ENCODE results near the gene GTF3A. TPM values are rescaled to one million over a fixed set of nuclear protein-coding genes. Genes with fewer than 3 reads are reported as not detected.

The GTF3A gene
- total RNA-seq, 1 donor from 2014 or later = 119 TPM

- TF ChIP-seq, protein P1, sequence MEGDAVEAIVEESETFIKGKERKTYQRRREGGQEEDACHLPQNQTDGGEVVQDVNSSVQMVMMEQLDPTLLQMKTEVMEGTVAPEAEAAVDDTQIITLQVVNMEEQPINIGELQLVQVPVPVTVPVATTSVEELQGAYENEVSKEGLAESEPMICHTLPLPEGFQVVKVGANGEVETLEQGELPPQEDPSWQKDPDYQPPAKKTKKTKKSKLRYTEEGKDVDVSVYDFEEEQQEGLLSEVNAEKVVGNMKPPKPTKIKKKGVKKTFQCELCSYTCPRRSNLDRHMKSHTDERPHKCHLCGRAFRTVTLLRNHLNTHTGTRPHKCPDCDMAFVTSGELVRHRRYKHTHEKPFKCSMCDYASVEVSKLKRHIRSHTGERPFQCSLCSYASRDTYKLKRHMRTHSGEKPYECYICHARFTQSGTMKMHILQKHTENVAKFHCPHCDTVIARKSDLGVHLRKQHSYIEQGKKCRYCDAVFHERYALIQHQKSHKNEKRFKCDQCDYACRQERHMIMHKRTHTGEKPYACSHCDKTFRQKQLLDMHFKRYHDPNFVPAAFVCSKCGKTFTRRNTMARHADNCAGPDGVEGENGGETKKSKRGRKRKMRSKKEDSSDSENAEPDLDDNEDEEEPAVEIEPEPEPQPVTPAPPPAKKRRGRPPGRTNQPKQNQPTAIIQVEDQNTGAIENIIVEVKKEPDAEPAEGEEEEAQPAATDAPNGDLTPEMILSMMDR (IDR thresholded peaks at IDR 0.05) = no peak
- POLR2A ChIA-PET = interaction anchor here (1.2 to 5.6 kb wide), 2 partner anchors 26 to 197 kb away, joined by 17 to 185 read pairs; partner anchors contain the start of genes LNX2 and MTIF3
- H3K27me3 Mint-ChIP-seq = no peaks in the 10 kb centered on the region
- peaks cover 24% of the 10 kb centered on the region for H3K36me3 Mint-ChIP-seq (ENCODE audit: low read depth)
- ATAC-seq (ENCODE audit: low read depth) (no peak), DNase-seq (no peak)
- H3K27ac Mint-ChIP-seq = peak overlapping the region; percentile 86
- H3K4me3 Mint-ChIP-seq = peak overlapping the region; percentile 79
- H3K9me3 Mint-ChIP-seq = no peaks in the 10 kb centered on the region
- intact Hi-C loops (cut with micrococcal nuclease) = loop anchor here (10.0 kb wide), 2 partner anchors 169 to 289 kb away; partner anchors contain the start of gene RPL21
- peaks cover 42% of the 10 kb centered on the region for H3K4me1 Mint-ChIP-seq
- CTCF ChIA-PET = no interaction called here
Measured at GRCh38 chr13:27423333-27423732, 1.1 kb upstream of the GTF3A start.

DNA sequence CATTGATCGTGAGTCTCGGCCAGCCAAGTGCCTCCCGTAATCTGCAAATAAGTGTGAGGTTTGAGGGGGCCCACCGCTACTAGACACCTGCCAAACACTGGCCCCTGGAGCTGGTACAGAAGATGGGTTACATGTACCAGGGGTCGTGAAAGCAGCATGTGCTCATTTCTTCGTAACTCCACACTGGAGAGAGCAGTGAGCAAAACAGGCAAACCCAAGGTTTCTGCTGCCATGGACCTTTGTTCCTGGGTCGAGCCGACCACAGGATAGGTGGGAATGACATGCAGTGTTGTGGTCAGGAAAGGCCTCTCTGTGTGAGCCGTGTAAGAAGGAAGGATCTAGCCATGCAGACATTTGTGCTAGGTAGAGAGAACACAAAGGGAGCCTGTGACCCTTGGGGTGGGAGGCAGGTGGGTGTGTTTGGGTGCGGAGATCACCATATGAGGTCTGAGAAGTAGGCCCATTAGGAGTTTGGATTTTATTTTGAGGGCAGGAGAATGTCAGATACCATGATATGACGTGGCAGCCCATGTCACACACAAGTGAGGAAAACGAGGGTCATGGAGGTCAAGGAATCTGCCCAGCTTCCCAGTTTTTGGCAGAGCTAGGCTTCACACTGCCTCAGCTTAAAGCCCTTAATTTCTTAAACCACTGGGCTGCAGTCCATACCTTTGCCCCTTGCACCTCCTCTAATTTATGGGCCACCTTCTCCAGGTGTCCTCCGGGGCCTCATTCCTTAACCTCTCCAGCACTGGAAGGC is 919 bp downstream of the GTF3A start:
- no peaks in the 10 kb centered on the region for H3K9me3 Mint-ChIP-seq
- no peaks in the 10 kb centered on the region for H3K27me3 Mint-ChIP-seq
- no peak for ATAC-seq (ENCODE audit: low read depth)
- peak overlapping the region; percentile 85 for H3K27ac Mint-ChIP-seq
- H3K36me3 Mint-ChIP-seq (ENCODE audit: low read depth) = peaks cover 43% of the 10 kb centered on the region
- ChIA-PET CTCF (interaction anchor here (0.5 to 4.1 kb wide), 14 partner anchors 15 to 530 kb away, joined by 3 to 29 read pairs (median 4); partner anchors contain the start of gene MTIF3), POLR2A (interaction anchor here (0.6 to 5.6 kb wide), 9 partner anchors 11 to 197 kb away, joined by 3 to 185 read pairs (median 22); partner anchors contain the start of genes LNX2 and MTIF3)
- intact Hi-C loops (cut with micrococcal nuclease) = loop anchor here (2.0 to 10.0 kb wide), 3 partner anchors 171 to 291 kb away; partner anchors contain the start of genes RPL21 and USP12
- H3K4me3 Mint-ChIP-seq = peak overlapping the region; percentile 79
- TF ChIP-seq, protein P1 (IDR thresholded peaks at IDR 0.05) = no peak
- DNase-seq = no peak
- peaks cover 42% of the 10 kb centered on the region for H3K4me1 Mint-ChIP-seq

DNA sequence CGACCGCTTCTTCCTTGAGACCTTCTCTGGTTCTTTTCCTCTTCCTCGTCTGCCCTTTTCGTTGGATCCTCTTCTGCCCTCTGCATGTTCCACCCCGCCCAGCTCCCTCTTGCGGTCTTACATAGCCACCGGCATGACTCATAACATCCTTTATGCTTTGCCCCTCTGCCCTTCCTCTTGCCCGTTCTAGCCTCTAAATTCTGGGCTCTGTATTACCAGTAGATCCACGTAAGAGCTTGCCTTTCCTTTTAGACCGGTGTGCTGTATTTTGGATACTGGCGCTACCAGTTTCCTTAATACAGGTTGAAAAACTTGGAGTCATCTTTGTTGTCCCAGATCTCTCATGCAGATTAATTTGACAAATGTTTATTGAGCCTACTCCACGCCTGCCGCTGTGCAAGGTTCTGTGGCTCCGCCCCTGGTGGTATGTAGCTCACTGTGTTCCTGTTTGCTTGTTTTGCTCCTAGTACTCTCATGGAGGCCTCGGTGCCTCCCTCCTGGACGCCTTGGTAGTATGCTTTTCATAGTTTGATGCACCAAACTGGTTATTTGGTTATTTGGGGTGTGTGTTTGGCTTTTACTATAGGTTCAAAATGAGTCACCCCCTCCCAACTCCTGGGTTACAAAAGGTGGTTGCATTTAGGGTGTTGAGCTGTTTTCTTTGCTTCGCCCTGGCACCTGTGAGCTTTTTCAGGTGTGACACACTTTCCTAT is 1.7 kb downstream of the GTF3A start:
- ChIA-PET POLR2A (interaction anchor here (0.7 to 5.6 kb wide), 9 partner anchors 11 to 196 kb away, joined by 4 to 185 read pairs (median 22); partner anchors contain the start of genes LNX2 and MTIF3), CTCF (interaction anchor here (0.5 to 4.1 kb wide), 12 partner anchors 14 to 530 kb away, joined by 3 to 29 read pairs (median 6); partner anchors contain the start of gene MTIF3)
- ATAC-seq (ENCODE audit: low read depth) = peak; percentile 80
- H3K27ac Mint-ChIP-seq = peak overlapping the region; percentile 85
- no peaks in the 10 kb centered on the region for H3K9me3 Mint-ChIP-seq
- TF ChIP-seq, protein P1 (IDR thresholded peaks at IDR 0.05) = no peak
- DNase-seq = peak; percentile 60
- H3K4me3 Mint-ChIP-seq = peak overlapping the region; percentile 79
- H3K27me3 Mint-ChIP-seq = no peaks in the 10 kb centered on the region
- H3K36me3 Mint-ChIP-seq (ENCODE audit: low read depth) = peaks cover 50% of the 10 kb centered on the region
- peaks cover 45% of the 10 kb centered on the region for H3K4me1 Mint-ChIP-seq
- intact Hi-C loops (cut with micrococcal nuclease) = loop anchor here (1.0 to 10.0 kb wide), 11 partner anchors 16 to 713 kb away; partner anchors contain the start of genes MTIF3, POLR1D, RPL21 and USP12

DNA sequence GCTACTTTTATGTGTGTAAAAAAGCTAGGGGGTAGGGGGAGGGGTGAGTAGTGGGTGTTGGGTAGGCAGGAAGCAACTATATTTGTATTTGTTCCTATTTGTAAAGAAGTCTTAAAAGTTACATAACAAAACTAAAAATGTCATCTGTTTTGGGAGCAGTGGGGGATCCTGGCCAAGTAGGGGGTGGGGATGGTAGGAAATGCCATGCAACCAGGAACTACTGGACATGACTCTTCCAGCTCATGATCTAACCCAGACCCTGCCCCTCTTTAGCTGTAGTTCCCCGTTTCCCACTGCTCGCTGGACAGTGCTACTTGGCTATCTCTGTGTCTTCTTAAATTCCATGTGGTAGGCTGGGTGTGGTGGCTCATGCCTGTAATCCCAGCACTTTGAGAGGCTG is 3.2 kb downstream of the GTF3A start:
- Mint-ChIP-seq H3K36me3 (ENCODE audit: low read depth) (peaks cover 66% of the 10 kb centered on the region), H3K9me3 (no peaks in the 10 kb centered on the region), H3K4me1 (peaks cover 45% of the 10 kb centered on the region), H3K4me3 (no peak overlapping the region), H3K27me3 (no peaks in the 10 kb centered on the region), H3K27ac (peak overlapping the region; percentile 85)
- CTCF ChIA-PET = interaction anchor here (0.6 to 4.1 kb wide), 3 partner anchors 16 to 399 kb away, joined by 4 to 29 read pairs (median 28); no protein-coding TSS in a partner anchor
- DNase-seq (no peak), ATAC-seq (ENCODE audit: low read depth) (no peak)
- intact Hi-C loops (cut with micrococcal nuclease) = loop anchor here (10.0 kb wide), 2 partner anchors 173 to 293 kb away; partner anchors contain the start of gene RPL21
- POLR2A ChIA-PET = interaction anchor here (1.1 to 5.6 kb wide), 5 partner anchors 16 to 194 kb away, joined by 3 to 185 read pairs (median 16); partner anchors contain the start of genes LNX2, MTIF3 and POLR1D
- TF ChIP-seq, protein P1 (IDR thresholded peaks at IDR 0.05) = no peak

All from activated B cell treated with CpG ODN at 0.5 μM for 24 hours (primary cell).